Smooth muscle cell (in vitro differentiated cells): ENCODE measurements around the gene MEAF6. TPM values are rescaled to one million over a fixed set of nuclear protein-coding genes. Genes with fewer than 3 reads are reported as not detected.

ENCODE experiments used
- DNase-seq: peaks from one replicate; lab custom pipeline; 2025; ENCODE audit not compliant: unreplicated experiment; lab: John Stamatoyannopoulos, UW
- H2AFZ ChIP-seq: fragments of 200-600 bp; sonication (generic); 2 replicates; pipeline ENCODE4 v1.6.0; 2016; ENCODE audit warnings: antibody characterized with exemption, low read depth, mild to moderate bottlenecking
- H3F3A ChIP-seq: fragments of 200-600 bp; sonication (generic); 2 replicates; pipeline ENCODE4 v1.6.0; 2017; ENCODE audit warnings: antibody characterized with exemption, low read depth
- H3K27ac ChIP-seq: fragments of 200-600 bp; sonication (generic); 2 replicates; pipeline ENCODE4 v1.5.1; 2016; ENCODE audit warnings: low read depth, mild to moderate bottlenecking
- H3K27me3 ChIP-seq: fragments of 200-600 bp; sonication (generic); 2 replicates; pipeline ENCODE4 v1.6.1; 2016; ENCODE audit warnings: low read depth, mild to moderate bottlenecking
- H3K36me3 ChIP-seq: fragments of 200-600 bp; sonication (generic); 2 replicates; pipeline ENCODE4 v1.5.1; 2016; ENCODE audit warnings: low read depth
- H3K4me1 ChIP-seq: fragments of 200-600 bp; sonication (generic); 2 replicates; pipeline ENCODE4 v1.5.1; 2016; ENCODE audit warnings: low read depth
- H3K4me2 ChIP-seq: fragments of 200-600 bp; sonication (generic); 2 replicates; pipeline ENCODE4 v1.6.0; 2016; ENCODE audit warnings: mild to moderate bottlenecking
- H3K4me3 ChIP-seq: fragments of 200-600 bp; sonication (generic); 2 replicates; pipeline ENCODE4 v1.5.1; 2016; ENCODE audit warnings: mild to moderate bottlenecking
- H3K79me2 ChIP-seq: fragments of 200-600 bp; sonication (generic); 2 replicates; pipeline ENCODE4 v1.6.0; 2016; ENCODE audit warnings: low read depth, mild to moderate bottlenecking
- H3K9ac ChIP-seq: fragments of 200-600 bp; sonication (generic); 2 replicates; pipeline ENCODE4 v1.6.0; 2016; ENCODE audit warnings: low read depth
- H3K9me3 ChIP-seq: fragments of 200-600 bp; sonication (generic); replicated peaks from 2 replicates; pipeline ENCODE4 v1.5.1; 2016; ENCODE audit warnings: low read depth
- H4K20me1 ChIP-seq: fragments of 200-600 bp; sonication (generic); 2 replicates; pipeline ENCODE4 v1.6.0; 2016; ENCODE audit warnings: low read depth
- CTCF ChIP-seq: fragments of 200-600 bp; sonication (generic); IDR thresholded peaks from 2 replicates; pipeline ENCODE4 v1.5.1; 2017; ENCODE audit warnings: borderline replicate concordance, mild to moderate bottlenecking, antibody characterized with exemption; ENCODE audit not compliant: insufficient read depth, poor library complexity, severe bottlenecking
- WGBS: methylation state at CpG from one replicate; pipeline ENCODE4 v1.1.7; 2016; ENCODE audit warnings: low lambda C conversion rate; 5-methylcytosine and 5-hydroxymethylcytosine counted together
- polyA plus RNA-seq: library from polyadenylated mRNA; unstranded; fragments of >200 nt; fragmentation: Nextera tagmentation; extraction: Ambion mirVana; gene quantifications from 2 replicates; pipeline ENCODE4 v1.2.1, GENCODE V29; 2016
- total RNA-seq: library from RNA; depleted of rRNA; stranded (reverse); fragments of >200 nt; gene quantifications from 2 replicates; pipeline ENCODE4 v1.2.3, GENCODE V29; 2014

MEAF6 gene
- total and polyA plus RNA-seq, 2 experiments from 2014 or later = 58.8 to 87.6 TPM

- WGBS = 9% methylated on average over 25 of the region's 38 CpGs
- no peak overlapping the region for H2AFZ ChIP-seq
Measured at GRCh38 chr1:37474697-37475379, 39.7 kb downstream of the MEAF6 start.

GRCh38 chr1:37474046-37474696, 40.4 kb downstream of the MEAF6 start, which contains the start of gene ZC3H12A:
TSS of gene ZC3H12A (plus strand) at chr1:37474580. CDS start at chr1:37475497, 917 bp downstream.
- Histone ChIP-seq H3K4me2 (peak within 1 kb of the TSS; percentile 90), H3K4me3 (peak within 1 kb of the TSS; percentile 69), H3K9ac (peak within 1 kb of the TSS; percentile 90), H2AFZ (peak within 1 kb of the TSS; percentile 71), H3K79me2 (peaks cover 48% of the 10 kb centered on the region), H3K36me3 (no peaks in the 10 kb centered on the region), H3F3A (peaks cover 22% of the 10 kb centered on the region), H3K4me1 (peaks cover 36% of the 10 kb centered on the region), H4K20me1 (peaks cover 40% of the 10 kb centered on the region), H3K9me3 (no peaks in the 10 kb centered on the region), H3K27me3 (no peaks in the 10 kb centered on the region), H3K27ac (peak within 1 kb of the TSS; percentile 96)
- TF ChIP-seq CTCF = no peak
- DNase-seq = peak; percentile 66
- whole genome bisulfite sequencing = under 1% methylated on average over 41 of the region's 78 CpGs

More at GRCh38 chr1:37474697-37475379, 39.7 kb downstream of the MEAF6 start:
- Histone ChIP-seq H3K4me3 (peak overlapping the region; percentile 69), H3K27ac (peak overlapping the region; percentile 96), H3K36me3 (no peaks in the 10 kb centered on the region), H3F3A (peaks cover 22% of the 10 kb centered on the region), H3K4me2 (peak overlapping the region; percentile 90), H3K79me2 (peaks cover 51% of the 10 kb centered on the region), H3K9ac (peak overlapping the region; percentile 90), H3K4me1 (peaks cover 39% of the 10 kb centered on the region), H4K20me1 (peaks cover 47% of the 10 kb centered on the region), H3K27me3 (no peaks in the 10 kb centered on the region), H3K9me3 (no peaks in the 10 kb centered on the region)
- DNase-seq = no peak
- no peak for TF ChIP-seq CTCF

- H3K27me3 ChIP-seq = no peaks in the 10 kb centered on the region
- 21% methylated on average over 12 of the region's 12 CpGs for WGBS
- no peak for DNase-seq
- H3K27ac ChIP-seq = peak overlapping the region; percentile 94
- peaks cover 35% of the 10 kb centered on the region for H4K20me1 ChIP-seq
- H3K4me2 ChIP-seq = peak overlapping the region; percentile 90
- H3K36me3 ChIP-seq = no peaks in the 10 kb centered on the region
- H3K9ac ChIP-seq = peak overlapping the region; percentile 74
- no peak overlapping the region for H2AFZ ChIP-seq
- no peak for TF ChIP-seq CTCF
- peak overlapping the region; percentile 69 for H3K4me3 ChIP-seq
- H3K79me2 ChIP-seq = peaks cover 44% of the 10 kb centered on the region
- peaks cover 22% of the 10 kb centered on the region for H3F3A ChIP-seq
- H3K9me3 ChIP-seq = no peaks in the 10 kb centered on the region
- H3K4me1 ChIP-seq = peaks cover 33% of the 10 kb centered on the region
Measured at GRCh38 chr1:37473431-37474045, 41.0 kb downstream of the MEAF6 start.
